Muscle layer of duodenum (tissue), 2 donors: ENCODE data around the gene SLC10A7.

Experiments
- H3K27ac ChIP-seq: one replicate; pipeline ENCODE4 v1.7.0; 2013; ENCODE audit warnings: mild to moderate bottlenecking, low read length
- H3K27me3 ChIP-seq: one replicate; pipeline ENCODE4 v1.7.0; 2013; ENCODE audit warnings: low read depth, mild to moderate bottlenecking, control low read depth, low read length
- H3K36me3 ChIP-seq, 2 donors: one replicate each; pipeline ENCODE4 v1.7.0; 2013; ENCODE audit warnings: low read length in 2 of 2, control low read depth in 1 of 2, mild to moderate bottlenecking in 1 of 2; ENCODE audit not compliant: insufficient read depth in 2 of 2, control insufficient read depth in 1 of 2
- H3K4me1 ChIP-seq, 2 donors: one replicate each; pipeline ENCODE4 v1.7.0; 2013; ENCODE audit warnings: low read length in 2 of 2, mild to moderate bottlenecking in 2 of 2, control low read depth in 1 of 2, moderate library complexity in 1 of 2; ENCODE audit not compliant: insufficient read depth in 2 of 2, control insufficient read depth in 1 of 2
- H3K4me3 ChIP-seq, 2 donors: one replicate each; pipeline ENCODE4 v1.7.0; 2013; ENCODE audit warnings: low read length in 2 of 2, low read depth in 1 of 2, mild to moderate bottlenecking in 1 of 2
- H3K9me3 ChIP-seq, 2 donors: one replicate each; pipeline ENCODE4 v1.7.0; 2013; ENCODE audit warnings: low read length in 2 of 2, control low read depth in 1 of 2, mild to moderate bottlenecking in 1 of 2; ENCODE audit not compliant: control insufficient read depth in 1 of 2
- donor health status: healthy.

The SLC10A7 gene

GRCh38 chr4:146308951-146309350 lies 212.8 kb downstream of the SLC10A7 start:
- Histone ChIP-seq H3K9me3 (no peaks in the 10 kb centered on the region), H3K27me3 (no peaks in the 10 kb centered on the region), H3K4me3 (no peak overlapping the region), H3K4me1 (no peaks in the 10 kb centered on the region), H3K27ac (no peak overlapping the region), H3K36me3 (no peaks in the 10 kb centered on the region)

GRCh38 chr4:146302822-146303221 lies 218.9 kb downstream of the SLC10A7 start:
- Histone ChIP-seq H3K27me3 (no peaks in the 10 kb centered on the region), H3K27ac (no peak overlapping the region), H3K36me3 (no peaks in the 10 kb centered on the region), H3K4me3 (no peak overlapping the region), H3K9me3 (no peaks in the 10 kb centered on the region), H3K4me1 (no peaks in the 10 kb centered on the region)

- Histone ChIP-seq H3K4me1 (no peaks in the 10 kb centered on the region), H3K36me3 (no peaks in the 10 kb centered on the region), H3K27me3 (no peaks in the 10 kb centered on the region), H3K27ac (no peak overlapping the region), H3K4me3 (no peak overlapping the region), H3K9me3 (no peaks in the 10 kb centered on the region)
These were observed 222.1 kb downstream of the SLC10A7 start for GRCh38 chr4:146299607-146300006.

- H3K27ac ChIP-seq: no peak overlapping the region
- H3K27me3 ChIP-seq: no peaks in the 10 kb centered on the region
- H3K4me3 ChIP-seq: no peak overlapping the region
- no peaks in the 10 kb centered on the region for H3K9me3 ChIP-seq
- H3K36me3 ChIP-seq: no peaks in the 10 kb centered on the region
- H3K4me1 ChIP-seq: no peaks in the 10 kb centered on the region
These were observed 227.0 kb downstream of the SLC10A7 start for GRCh38 chr4:146294776-146295175.

GRCh38 chr4:146292508-146292907 lies 229.2 kb downstream of the SLC10A7 start:
- Histone ChIP-seq H3K27me3 (no peaks in the 10 kb centered on the region), H3K9me3 (no peaks in the 10 kb centered on the region), H3K36me3 (no peaks in the 10 kb centered on the region), H3K4me3 (no peak overlapping the region), H3K27ac (no peak overlapping the region), H3K4me1 (no peaks in the 10 kb centered on the region)

- H3K36me3 ChIP-seq: peaks cover 0 to 10% of the 10 kb centered on the region in 2 donors
- no peak overlapping the region for H3K4me3 ChIP-seq
- no peaks in the 10 kb centered on the region for H3K27me3 ChIP-seq
- H3K9me3 ChIP-seq: no peaks in the 10 kb centered on the region
- H3K4me1 ChIP-seq: no peaks in the 10 kb centered on the region
- no peak overlapping the region for H3K27ac ChIP-seq
These were observed 230.4 kb downstream of the SLC10A7 start for GRCh38 chr4:146291313-146291712.

GRCh38 chr4:146288193-146288592 lies 233.5 kb downstream of the SLC10A7 start:
- Histone ChIP-seq H3K27me3 (no peaks in the 10 kb centered on the region), H3K36me3 (peaks cover 0 to 24% of the 10 kb centered on the region in 2 donors), H3K27ac (no peak overlapping the region), H3K4me1 (no peaks in the 10 kb centered on the region), H3K4me3 (no peak overlapping the region), H3K9me3 (no peaks in the 10 kb centered on the region)

GRCh38 chr4:146285037-146285436 lies 236.7 kb downstream of the SLC10A7 start:
- no peaks in the 10 kb centered on the region for H3K9me3 ChIP-seq
- H3K27ac ChIP-seq: no peak overlapping the region
- no peaks in the 10 kb centered on the region for H3K4me1 ChIP-seq
- H3K27me3 ChIP-seq: no peaks in the 10 kb centered on the region
- peaks cover 0 to 24% of the 10 kb centered on the region in 2 donors for H3K36me3 ChIP-seq
- no peak overlapping the region for H3K4me3 ChIP-seq

GRCh38 chr4:146283758-146284651 lies 237.7 kb downstream of the SLC10A7 start:
- Histone ChIP-seq H3K4me1 (no peaks in the 10 kb centered on the region), H3K4me3 (no peak overlapping the region), H3K9me3 (no peaks in the 10 kb centered on the region), H3K27me3 (no peaks in the 10 kb centered on the region), H3K27ac (no peak overlapping the region), H3K36me3 (peaks cover 0 to 24% of the 10 kb centered on the region in 2 donors)

- no peaks in the 10 kb centered on the region for H3K27me3 ChIP-seq
- H3K4me1 ChIP-seq: no peaks in the 10 kb centered on the region
- H3K4me3 ChIP-seq: no peak overlapping the region
- no peak overlapping the region for H3K27ac ChIP-seq
- H3K36me3 ChIP-seq: peaks cover 0 to 24% of the 10 kb centered on the region in 2 donors
- no peaks in the 10 kb centered on the region for H3K9me3 ChIP-seq
These were observed 239.1 kb downstream of the SLC10A7 start for GRCh38 chr4:146282657-146283056.

- no peaks in the 10 kb centered on the region for H3K27me3 ChIP-seq
- H3K27ac ChIP-seq: no peak overlapping the region
- H3K9me3 ChIP-seq: no peaks in the 10 kb centered on the region
- H3K4me3 ChIP-seq: no peak overlapping the region
- no peaks in the 10 kb centered on the region for H3K4me1 ChIP-seq
- no peaks in the 10 kb centered on the region for H3K36me3 ChIP-seq
These were observed 242.8 kb downstream of the SLC10A7 start for GRCh38 chr4:146278986-146279385.

GRCh38 chr4:146275370-146275769 lies 246.4 kb downstream of the SLC10A7 start:
- Histone ChIP-seq H3K36me3 (no peaks in the 10 kb centered on the region), H3K27ac (no peak overlapping the region)

More at GRCh38 chr4:146275370-146275769, 246.4 kb downstream of the SLC10A7 start:
- no peaks in the 10 kb centered on the region for H3K27me3 ChIP-seq
- no peaks in the 10 kb centered on the region for H3K4me1 ChIP-seq
- H3K4me3 ChIP-seq: no peak overlapping the region
- no peaks in the 10 kb centered on the region for H3K9me3 ChIP-seq
